Ovary (tissue), 3 donors: ENCODE data around the gene ACP7.

ENCODE experiments used
- CTCF ChIP-seq, 3 donors: fragments of 450-650 bp in 2 of 3; fragments of 200-600 bp in 1 of 3; IDR thresholded peaks; one replicate each; pipeline versions ENCODE4 v1.5.1 to v1.8.0; 2016 to 2022; ENCODE audit warnings: antibody characterized with exemption in 3 of 3, mild to moderate bottlenecking in 1 of 3
- POLR2A ChIP-seq: fragments of 450-650 bp; IDR thresholded peaks from one replicate; pipeline ENCODE4 v1.6.1; 2017; ENCODE audit warnings: antibody characterized with exemption, mild to moderate bottlenecking, moderate library complexity
- donor health status: DM: no; HTN: no; CAD: no.

GRCh38 chr19:39112338-39112890 lies 28.2 kb downstream of the ACP7 start:
- TF ChIP-seq CTCF (IDR thresholded peaks at IDR 0.05), result no peak
- TF ChIP-seq POLR2A, result no peak
